Stimulated activated CD4-positive, alpha-beta T cell treated with anti-CD3 and anti-CD28 coated beads, Interleukin-2, amount 100 ng/mL, for 48 hours (primary cell): ENCODE measurements around the gene ARHGAP22.

Experiments used
- DNase-seq, 2 donors: peaks; one replicate each; pipeline ENCODE4 v3.0.0-alpha.2; 2020

Gene ARHGAP22

GRCh38 chr10:48632166-48632565, 27.3 kb upstream of the ARHGAP22 start:
- no peak for DNase-seq

GRCh38 chr10:48627984-48628609, 23.2 kb upstream of the ARHGAP22 start:
- DNase-seq, result no peak

GRCh38 chr10:48626986-48627731, 22.3 kb upstream of the ARHGAP22 start:
- no peak for DNase-seq

DNA sequence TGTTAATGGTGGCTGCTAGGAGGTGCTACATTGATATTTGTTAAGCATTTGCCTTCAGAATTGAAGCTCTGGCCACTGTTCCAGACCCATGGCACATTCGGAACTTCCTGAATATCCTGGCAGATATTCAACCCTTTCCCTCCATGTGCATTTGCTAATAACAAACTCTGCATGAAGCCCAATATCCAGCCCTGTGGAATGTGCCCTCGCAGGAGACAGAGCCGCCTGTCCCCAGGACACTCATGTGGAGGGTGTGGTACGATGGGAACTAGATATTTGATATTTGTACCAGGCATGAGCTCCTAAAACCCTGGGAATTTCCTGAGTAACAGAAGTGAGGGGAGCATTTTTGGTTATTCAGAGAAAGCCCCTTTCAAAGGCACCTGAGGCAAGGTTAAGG, 21.6 kb upstream of the ARHGAP22 start:
- no peak for DNase-seq

- DNase-seq, result no peak
These were observed 20.9 kb upstream of the ARHGAP22 start for GRCh38 chr10:48625826-48626134.

GRCh38 chr10:48623607-48624132, 18.8 kb upstream of the ARHGAP22 start:
- DNase-seq, result no peak

- no peak for DNase-seq
These were observed 18.1 kb upstream of the ARHGAP22 start for GRCh38 chr10:48623009-48623408.

DNA sequence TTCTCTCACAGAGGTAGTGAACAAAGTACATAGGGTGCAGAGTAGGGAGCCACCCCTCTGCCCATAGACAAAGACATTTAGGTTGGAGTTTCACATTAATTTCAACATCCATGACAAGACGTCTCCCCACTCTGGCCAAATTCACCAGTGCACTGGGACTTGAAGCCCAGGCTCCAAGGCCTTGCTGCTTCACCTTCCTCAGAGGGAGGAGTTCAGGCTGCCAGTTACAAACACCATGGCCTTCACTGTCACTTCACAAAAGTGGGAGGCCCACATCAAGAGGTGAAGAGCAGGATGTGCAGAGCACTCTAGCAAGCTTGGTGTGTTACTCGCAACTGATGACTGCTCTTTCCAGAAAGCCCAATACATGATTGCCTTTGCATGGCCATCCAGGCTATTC, 15.8 kb upstream of the ARHGAP22 start:
- DNase-seq, result no peak

DNA sequence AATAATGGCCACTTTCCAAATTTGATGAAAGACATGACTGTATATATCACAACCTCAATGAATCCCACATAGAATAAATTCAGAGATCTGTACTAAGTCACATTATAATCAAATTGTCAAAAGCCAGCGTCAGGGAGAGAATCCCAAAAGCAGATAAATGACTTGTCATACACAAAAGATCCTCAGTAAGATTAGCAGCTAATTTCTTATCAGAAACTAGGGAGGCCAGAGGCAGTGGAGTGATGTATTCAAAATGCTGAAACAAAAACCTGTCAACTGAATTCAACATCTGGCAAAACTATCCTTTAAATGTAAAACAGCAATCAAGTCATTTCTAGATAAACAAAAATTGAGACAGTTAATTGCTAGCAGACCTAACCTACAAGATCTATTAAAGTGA, 11.6 kb upstream of the ARHGAP22 start:
- no peak for DNase-seq

DNA sequence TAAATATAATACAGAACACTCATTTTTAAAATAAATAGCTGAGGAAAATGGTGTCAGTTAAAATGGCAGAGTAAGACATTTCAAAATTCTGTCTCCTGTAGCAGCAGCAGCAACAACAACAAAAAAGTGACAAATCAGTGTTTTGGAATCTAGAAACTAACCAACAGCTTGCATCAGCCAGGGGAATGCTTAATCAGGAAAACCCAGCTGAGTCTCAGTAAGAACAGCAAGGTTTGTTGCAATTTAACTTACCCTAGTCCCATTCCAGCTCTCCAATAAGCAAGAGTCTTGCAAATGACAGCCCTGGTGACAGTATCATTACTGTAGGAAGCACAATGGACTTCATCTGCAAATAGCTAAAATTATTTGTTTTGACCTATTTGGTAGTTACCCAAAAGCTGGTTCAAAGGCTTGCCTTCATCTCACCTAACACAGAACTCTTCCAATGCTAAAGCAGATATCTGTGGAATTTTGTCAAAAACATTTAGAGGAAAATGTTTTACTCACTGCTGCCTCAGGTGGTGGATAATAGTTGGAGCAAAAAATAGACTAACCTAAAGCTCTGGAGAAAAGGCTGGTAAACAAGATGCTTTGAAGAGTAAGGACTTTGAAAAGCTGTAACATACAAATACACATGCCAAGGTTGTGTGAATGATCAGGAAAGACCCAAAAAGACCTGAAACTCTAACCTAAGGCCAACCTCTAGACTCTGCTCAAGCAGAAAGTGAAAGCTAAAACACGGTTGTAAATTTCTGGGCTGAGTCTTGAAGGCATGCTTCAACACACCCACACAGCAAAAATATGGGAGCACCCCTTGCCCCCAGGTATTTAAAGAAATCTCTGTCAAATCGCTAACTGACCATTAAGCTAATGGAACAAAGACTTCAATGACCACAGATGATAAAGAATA, 9.9 kb upstream of the ARHGAP22 start:
- no peak for DNase-seq

GRCh38 chr10:48613016-48613415, 8.1 kb upstream of the ARHGAP22 start:
- no peak for DNase-seq

DNA sequence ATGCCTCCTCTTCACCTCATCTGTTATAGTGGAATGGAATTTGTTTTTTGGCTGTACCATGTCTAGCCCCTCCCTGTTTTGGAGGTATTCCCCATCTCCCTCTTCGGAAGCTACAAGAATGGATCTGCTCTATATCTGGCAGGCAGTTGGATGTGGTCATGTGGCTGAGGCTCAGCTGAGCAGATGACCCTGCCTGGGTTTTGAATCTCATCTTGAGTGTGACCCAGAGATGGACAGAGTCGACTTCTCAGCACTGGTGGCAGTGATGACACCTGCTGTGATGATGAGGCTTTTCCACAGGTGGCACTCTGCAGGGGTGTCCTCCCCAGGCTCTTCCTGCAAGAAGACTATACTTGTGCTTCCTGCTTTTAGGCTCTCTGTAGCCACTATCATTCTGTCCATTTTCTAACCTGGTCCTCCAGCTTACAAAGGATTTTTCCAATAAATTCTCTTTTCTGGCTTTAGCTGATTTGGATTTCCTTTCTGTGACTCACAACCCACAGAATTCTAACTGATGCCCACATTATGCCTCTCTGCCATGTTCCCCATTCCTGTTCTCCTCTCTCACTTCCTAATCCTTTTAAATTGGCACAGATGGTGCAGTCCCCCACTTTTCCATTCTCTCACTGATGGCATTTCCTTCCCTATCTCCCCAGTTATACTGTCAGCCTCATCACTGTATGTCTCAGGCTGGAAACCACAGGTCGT, 7.5 kb upstream of the ARHGAP22 start:
- no peak for DNase-seq

- no peak for DNase-seq
These were observed 6.3 kb upstream of the ARHGAP22 start for GRCh38 chr10:48611133-48611532.

DNA sequence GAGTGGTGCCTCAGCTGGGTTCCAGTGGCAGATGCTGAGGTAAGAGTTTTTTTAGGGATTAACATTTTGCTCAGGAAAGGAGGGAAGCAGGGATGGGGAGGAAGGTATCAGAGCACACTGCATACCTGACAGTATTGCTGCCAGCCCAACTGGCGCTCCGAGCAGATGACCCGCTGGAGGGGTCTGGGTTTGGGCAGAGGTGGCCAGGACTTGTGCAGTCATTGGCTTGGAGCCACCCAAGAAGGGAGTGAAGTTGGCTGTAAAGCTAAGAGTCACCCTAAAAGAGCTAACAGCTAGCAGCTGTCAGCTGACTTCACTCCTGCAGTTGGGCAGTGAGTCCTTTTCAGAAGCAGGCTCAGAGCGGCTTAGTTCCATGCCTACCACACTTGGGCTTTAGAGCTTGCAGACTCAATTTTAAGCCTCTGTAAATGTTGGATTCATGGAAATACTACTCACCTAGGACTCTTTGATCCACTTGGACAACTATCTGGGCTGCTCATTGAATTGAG, 5.8 kb upstream of the ARHGAP22 start:
- DNase-seq, result no peak

DNA sequence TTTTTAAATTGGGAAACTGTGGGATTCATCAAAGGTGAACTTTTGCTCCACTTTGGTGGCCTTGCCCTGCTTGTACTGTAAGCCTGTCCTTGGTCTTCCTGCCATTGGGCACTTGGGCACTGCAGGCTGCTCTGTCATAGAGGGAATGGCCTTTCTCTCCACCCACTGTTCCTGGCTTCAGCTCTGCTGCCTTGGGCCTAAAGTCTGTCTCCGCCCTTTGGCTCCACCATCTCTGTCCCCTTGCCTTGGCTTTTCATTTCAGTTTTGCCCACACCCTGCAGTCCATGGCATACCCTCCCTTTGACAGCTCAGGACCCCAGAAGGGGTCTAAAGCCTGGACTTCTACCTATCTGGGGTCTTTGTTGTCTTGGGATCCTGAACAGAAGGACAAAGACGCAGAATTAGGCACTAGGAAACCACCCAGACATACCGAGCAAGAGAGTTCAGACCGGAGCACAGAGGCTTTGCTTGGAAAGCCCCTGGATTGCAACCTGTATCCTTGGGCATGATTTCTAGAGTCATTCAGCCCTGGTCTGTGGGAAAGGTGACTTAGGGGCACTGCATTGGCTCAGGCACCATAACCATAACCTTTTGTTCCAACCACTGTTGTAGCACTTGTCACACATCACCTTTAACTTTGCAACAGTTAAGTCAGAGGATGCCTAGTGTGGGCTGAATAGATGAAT, 5.2 kb upstream of the ARHGAP22 start:
- DNase-seq, result no peak

DNA sequence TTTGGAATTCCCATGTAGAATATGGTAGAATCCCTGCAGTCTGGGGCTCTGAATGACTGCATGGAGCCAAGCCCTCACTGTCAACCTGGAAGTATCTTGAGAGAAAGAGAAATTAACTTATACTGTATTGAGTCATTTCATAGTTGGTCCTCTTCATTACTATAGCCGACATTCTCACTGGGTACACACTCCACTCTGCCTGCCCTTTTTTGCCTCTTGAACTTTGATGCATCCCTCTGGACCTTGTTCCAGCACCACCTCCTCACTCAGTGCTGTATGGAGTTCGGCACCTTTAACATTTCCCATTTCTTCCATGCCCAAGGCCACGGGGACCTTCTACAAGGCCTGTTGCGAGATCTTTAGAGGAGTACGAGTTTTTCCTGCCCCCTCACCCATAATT, 4.6 kb upstream of the ARHGAP22 start:
- DNase-seq, result no peak

DNA sequence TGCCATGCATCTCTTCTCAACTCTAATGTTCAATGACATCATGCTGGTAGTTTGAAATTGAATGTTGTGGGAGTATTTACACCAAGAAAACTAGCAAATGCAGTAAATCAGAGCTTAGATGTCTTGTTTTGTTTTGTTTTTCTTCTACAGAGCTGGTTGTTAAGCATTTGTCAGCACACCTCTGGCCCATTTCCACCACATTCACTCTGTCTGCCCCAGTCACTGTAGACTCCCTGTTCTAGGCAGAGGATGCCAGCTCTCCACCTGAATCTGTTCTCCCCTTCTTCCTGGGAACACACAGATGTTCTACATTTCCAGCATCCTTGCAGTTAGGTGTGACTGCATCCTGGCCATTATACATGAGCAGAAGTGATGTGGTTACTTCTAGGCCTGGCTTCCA, 4.1 kb upstream of the ARHGAP22 start:
- no peak for DNase-seq

- DNase-seq, result peak; percentile 10 to 22
These were observed 3.4 kb upstream of the ARHGAP22 start for GRCh38 chr10:48608279-48608681.

DNA sequence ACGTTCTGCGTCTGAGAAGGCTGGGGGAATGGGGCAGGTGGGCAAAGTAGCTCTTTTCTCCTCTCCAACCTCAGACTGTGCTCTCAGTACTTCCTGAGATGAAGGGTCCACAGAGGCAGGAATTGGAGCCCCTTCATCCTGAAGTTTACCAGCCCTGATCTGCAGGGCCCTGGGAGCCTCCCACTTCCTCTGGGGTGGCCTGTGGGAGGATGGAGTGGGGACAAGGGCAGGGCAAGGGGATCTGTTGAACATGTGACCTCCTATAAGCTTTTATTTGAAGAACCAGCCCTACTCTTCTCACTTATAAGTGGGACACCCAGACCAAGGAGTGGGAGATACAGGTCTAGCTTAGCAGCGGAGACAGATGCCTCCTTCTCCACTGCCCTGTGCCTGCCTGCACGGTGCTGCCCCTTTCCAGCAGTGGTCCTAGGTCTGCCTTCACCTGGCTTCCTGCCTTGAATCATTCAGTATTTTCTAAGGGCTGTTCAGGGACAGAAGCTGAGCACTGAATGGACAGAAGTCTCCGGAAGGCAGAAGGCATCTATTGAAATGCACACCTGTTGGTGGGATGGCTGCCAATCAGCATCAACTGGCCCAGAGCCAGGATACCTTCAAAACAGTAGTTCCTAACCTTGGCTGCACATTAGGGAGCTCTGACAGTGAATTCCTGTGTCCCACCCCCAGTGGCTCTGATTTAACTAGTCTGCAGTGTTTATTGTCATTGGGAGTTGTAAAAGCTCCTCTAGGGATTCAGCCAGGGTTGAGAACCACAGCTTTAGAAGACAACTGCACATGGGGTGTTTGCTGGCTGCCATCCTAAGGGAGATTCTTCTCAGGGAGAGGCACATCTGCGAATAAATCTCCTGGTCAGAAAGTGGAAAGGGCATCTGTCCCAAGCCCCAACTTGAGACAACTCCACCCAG, 2.7 kb upstream of the ARHGAP22 start:
- no peak for DNase-seq

- no peak for DNase-seq
These were observed 1.9 kb upstream of the ARHGAP22 start for GRCh38 chr10:48606530-48607355.
